HG03095 (cell line): ENCODE data around the gene TTC7B.
"Not testable (repeated sequence)": the region's sequence is repeated elsewhere in the genome, so short reads cannot be mapped to it uniquely, and the experiment has no call there.

ENCODE experiments used
- ATAC-seq: cut with Tn5 transposase; IDR thresholded peaks from one replicate; pipeline ENCODE4 v1.9.1; 2021; ENCODE audit warnings: moderate library complexity; ENCODE audit not compliant: unreplicated experiment

TTC7B gene

GRCh38 chr14:90815822-90816662, at the start of gene TTC7B:
TSS of gene TTC7B (minus strand) at chr14:90816430. CDS start at chr14:90816295, 135 bp downstream.
- peak; percentile 66 for ATAC-seq

GRCh38 chr14:90864741-90865140, 48.5 kb upstream of the TTC7B start:
- ATAC-seq = no peak

- no peak for ATAC-seq
Measured at GRCh38 chr14:90858511-90858910, 42.3 kb upstream of the TTC7B start.

GRCh38 chr14:90857866-90858265, 41.6 kb upstream of the TTC7B start:
- no peak for ATAC-seq

- not testable (repeated sequence) for ATAC-seq
Measured at GRCh38 chr14:90856115-90856514, 39.9 kb upstream of the TTC7B start.

GRCh38 chr14:90853116-90853515, 36.9 kb upstream of the TTC7B start:
- ATAC-seq = no peak

- ATAC-seq = no peak
Measured at GRCh38 chr14:90851327-90852036, 35.3 kb upstream of the TTC7B start.

GRCh38 chr14:90850487-90850886, 34.3 kb upstream of the TTC7B start:
- no peak for ATAC-seq

- ATAC-seq = no peak
Measured at GRCh38 chr14:90849787-90850444, 33.7 kb upstream of the TTC7B start.

GRCh38 chr14:90848944-90849731, 32.9 kb upstream of the TTC7B start:
- ATAC-seq = no peak

- no peak for ATAC-seq
Measured at GRCh38 chr14:90846511-90846910, 30.3 kb upstream of the TTC7B start.

- ATAC-seq = no peak
Measured at GRCh38 chr14:90844321-90844720, 28.1 kb upstream of the TTC7B start.

- no peak for ATAC-seq
Measured at GRCh38 chr14:90842726-90843125, 26.5 kb upstream of the TTC7B start.

- not testable (repeated sequence) for ATAC-seq
Measured at GRCh38 chr14:90840667-90841066, 24.4 kb upstream of the TTC7B start.

- ATAC-seq = no peak
Measured at GRCh38 chr14:90839889-90840266, 23.6 kb upstream of the TTC7B start.

GRCh38 chr14:90839024-90839888, 23.0 kb upstream of the TTC7B start:
- ATAC-seq = no peak

- ATAC-seq = not testable (repeated sequence)
Measured at GRCh38 chr14:90838531-90838930, 22.3 kb upstream of the TTC7B start.

GRCh38 chr14:90837355-90837754, 21.1 kb upstream of the TTC7B start:
- no peak for ATAC-seq

GRCh38 chr14:90836692-90837063, 20.4 kb upstream of the TTC7B start:
- no peak for ATAC-seq

- ATAC-seq = no peak
Measured at GRCh38 chr14:90831821-90832220, 15.6 kb upstream of the TTC7B start.
